GM20431 (cell line): ENCODE results near the gene VAV2.

ENCODE experiments used
- in situ Hi-C: fragments of 300-500 bp; cut with MseI, MboI; formaldehyde crosslinking; loops from one replicate; pipeline ENCODE4 v1.15.0; 2020; ENCODE audit warnings: low sequenced_read_pairs; ENCODE audit not compliant: unreplicated experiment

Gene VAV2

DNA sequence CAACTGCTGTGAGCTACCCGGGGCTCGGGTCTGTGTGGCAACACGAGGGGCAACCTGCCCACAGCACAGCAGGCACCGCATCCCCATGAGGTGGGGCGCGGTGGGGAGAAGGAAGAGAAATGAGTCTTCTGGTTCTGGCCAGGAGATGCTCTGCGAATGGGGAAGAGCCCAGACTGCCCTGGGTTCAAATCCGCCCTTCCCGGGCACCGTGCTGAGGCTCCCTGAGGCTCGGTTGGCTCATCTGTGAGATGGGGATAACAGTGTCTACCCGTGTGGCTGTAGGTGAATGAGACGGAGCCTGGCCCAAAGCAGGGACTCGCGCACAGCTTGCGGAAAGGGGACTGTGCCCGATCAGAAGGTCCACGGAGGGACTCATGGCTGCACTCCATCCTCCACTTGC lies 123.9 kb downstream of the VAV2 start:
- in situ Hi-C loops: no loop called here

DNA sequence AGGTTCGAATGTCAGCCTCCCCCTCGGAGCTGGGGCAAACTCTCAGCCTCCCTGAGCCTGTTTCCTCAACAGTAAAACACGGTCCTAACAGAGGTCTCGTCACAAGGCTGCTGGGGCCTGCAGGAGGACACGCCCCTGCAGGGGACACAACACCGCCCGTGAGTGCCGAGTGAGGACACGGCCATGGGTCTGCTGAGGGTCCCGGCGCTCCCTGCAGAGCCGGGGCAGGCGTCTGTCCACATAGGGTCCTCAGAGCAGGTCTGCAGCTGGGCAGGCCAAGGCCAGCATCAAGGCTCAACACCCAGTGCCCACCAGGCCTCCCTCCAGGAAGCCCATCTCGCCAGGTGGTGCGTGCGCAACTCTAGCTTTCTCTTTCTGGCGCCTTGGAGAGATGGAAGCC lies 125.2 kb downstream of the VAV2 start:
- in situ Hi-C loops: no loop called here

DNA sequence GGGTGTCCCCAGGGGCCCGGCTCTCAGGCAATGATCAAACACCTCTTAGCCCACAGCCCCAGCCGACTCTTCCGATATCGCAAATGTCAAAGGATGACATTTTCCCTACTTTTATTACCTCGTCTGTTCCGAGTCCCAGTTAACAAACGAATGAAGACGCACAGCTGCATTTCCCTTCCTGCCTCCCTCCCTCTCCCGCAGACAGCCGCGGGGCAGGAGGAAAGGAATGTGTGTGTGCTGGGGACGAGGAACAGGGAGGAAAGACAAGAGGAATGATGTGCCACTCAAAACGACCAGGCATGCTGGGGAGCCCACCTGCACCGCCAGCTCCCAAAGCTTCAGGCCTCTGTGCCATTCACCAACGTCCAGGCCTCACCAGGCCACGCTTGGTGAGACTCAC lies 128.1 kb downstream of the VAV2 start:
- in situ Hi-C loops: no loop called here

DNA sequence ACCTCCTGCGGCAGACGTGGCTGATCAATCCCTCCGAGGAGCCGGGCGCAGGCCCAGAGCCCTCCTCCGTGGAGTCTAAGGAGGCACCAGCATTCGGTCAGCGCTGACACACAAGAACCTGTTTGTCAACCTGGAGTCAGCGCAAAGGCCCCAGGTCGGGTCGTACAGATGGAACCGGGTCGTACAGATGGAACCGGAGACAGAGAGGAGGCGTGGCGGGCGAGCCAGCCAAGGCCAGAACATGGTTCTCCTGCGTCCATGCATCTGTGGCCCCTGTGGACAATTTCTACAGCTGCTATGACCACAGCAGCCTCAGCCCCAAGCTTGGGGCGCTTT lies 128.9 kb downstream of the VAV2 start:
- in situ Hi-C loops: no loop called here

DNA sequence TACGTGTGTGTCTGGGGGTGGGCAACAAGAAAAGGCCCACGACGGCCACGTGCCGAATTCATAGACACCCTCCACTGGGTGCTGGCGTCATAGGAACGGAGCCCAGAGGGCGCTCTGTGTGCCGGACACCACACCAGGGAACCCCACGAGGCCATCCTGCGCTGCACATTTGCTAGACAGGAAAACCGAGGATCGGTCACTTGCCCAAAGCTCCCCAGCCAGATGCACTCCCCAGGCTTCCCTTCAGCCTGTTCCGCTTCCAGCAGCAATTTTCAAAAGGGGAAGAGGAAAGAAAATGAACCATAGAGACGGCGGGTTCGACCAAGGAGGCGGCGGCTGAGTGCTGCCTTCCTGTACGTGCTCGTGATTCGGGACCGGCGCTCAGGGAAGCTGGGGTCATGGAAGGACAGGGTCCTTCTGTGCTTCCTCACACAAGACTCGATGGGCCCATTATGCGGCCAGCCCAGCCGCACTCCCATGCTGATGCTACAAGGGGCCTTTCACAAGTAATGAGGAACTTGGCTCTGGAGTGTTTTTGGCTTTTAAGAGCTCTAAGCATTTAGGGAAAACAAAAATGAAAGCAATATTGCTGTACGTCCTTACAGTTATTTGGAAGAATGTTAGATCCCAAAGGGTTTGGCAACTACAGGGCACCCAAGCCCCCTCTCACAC lies 129.4 kb downstream of the VAV2 start:
- in situ Hi-C loops: no loop called here

DNA sequence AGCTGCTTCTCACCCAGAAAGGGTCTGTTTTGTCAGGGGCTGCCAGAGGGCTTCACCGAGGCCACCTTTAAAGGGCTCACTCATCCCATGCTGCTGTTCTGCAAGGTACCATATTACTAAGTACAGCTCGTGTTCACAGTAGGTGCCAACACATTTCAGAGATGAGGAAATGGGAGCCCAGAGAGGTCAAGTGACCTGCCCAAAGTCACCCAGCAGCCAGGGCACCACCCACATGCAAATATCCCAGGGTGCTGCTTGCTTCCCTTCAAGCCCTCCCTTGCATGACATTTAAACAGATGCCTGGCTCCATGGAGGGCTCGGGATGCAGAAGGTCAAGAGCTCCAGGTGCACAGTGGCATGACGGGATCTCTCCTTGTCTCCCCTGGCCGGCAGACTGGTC lies 130.4 kb downstream of the VAV2 start:
- in situ Hi-C loops: no loop called here

DNA sequence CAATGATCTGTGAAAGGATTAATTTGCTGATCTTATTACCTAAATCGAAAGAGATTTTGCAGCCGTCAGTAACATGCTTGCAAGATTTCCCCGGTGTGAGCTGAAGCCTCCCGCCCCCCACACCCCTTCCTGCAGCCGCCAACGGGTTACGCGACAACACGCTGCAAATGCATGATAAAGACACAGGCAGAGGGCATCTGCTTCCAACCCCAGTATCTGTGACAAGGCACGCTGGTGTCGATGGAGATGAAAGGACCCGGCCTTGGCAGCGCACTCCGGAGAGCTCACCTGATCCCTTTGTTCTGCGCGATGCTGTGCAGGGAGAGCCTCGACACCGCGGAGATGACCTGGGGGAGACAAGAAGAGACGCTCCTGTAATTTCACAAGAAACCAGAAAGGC lies 131.0 kb downstream of the VAV2 start:
- in situ Hi-C loops: no loop called here

DNA sequence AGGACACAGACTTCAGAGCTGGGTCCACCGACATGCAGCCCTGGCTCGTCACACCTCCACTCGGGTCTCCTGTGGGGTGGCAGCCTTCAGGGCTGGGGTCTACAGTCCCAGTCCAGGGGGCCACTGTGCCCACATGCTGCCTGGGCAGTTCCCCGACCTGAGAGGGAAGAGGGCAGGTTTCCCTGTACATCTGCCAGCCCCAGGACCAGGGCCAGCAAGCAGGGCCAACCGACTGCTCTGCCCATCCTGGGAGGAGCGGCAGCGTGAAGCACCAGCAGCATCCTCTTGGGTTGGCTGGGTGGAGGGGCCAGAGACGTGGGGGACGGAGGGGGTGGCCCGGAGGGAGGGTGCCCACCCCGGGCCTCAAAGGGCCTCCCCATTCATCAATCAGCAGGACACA lies 133.4 kb downstream of the VAV2 start:
- in situ Hi-C loops: no loop called here

DNA sequence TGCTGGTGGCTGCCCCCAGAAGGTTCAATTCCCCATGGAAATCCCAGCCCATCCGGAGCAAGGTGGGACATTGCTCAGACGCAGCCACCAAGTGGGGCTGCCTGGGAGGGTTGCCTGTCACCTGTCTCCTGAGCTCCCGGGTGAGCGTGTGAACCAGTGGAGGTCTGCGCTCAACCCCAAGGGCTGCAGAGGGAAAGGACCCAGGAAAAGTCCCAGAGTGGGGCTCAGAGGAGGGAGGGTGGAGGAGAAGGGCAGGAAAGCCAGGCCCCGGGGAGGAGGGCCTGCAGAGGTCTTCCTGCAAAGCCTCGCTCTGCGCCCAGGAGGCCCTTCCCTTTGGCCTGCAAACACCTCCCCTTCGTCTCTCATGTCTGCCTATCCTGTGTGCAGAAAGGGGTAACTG lies 134.5 kb downstream of the VAV2 start:
- in situ Hi-C loops: no loop called here

DNA sequence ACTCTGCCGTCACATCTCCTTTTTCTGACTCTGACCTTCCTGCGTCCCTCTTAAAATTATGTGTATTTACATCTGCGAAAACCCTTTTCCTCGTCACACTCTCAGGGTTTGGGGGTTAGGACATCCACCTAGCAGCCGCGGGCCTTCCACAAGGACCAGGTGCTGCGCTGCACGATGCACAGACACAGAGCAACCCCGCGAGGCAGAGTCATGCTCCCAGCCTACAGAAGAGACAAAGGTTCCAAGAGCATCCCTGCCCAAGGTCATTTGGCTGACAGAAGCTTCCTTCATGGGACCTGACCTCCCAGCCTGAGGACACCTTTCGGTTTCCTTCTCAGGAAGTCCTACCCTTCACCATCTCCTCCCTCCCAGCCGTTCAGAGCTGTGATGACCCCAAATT lies 135.3 kb downstream of the VAV2 start:
- in situ Hi-C loops: no loop called here

DNA sequence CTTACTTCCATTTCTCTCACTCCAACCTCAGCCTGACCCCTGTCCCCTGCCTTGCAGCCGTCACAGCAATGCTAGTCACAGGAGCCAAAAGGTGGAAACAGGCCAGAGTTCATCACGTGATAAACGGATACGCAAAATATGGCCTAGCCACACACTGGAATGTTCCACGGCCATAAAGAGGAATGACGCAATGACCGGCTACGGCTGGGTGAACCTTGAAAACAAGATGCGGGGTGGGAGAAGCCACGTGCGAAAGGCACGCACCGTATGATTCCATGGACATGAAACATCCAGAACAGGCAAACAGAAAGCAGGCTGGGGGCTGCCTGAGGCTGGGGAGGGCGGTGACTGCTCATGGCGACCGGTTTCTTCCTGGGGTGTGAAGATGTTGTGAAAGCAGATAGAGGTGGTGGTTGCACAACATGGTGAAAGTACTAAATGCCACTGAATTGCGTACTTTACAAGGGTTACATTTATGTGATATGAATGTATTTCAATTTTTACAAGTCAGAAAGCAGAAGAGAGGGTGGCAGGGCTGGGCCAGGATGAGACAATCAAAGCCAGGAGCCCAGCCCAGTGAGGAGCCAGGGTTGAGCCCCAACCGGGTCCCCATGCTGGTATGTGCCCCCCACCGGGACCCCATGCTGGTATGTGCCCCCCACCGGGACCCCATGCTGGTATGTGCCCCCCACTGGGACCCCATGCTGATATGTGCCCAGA lies 136.2 kb downstream of the VAV2 start:
- in situ Hi-C loops: no loop called here

DNA sequence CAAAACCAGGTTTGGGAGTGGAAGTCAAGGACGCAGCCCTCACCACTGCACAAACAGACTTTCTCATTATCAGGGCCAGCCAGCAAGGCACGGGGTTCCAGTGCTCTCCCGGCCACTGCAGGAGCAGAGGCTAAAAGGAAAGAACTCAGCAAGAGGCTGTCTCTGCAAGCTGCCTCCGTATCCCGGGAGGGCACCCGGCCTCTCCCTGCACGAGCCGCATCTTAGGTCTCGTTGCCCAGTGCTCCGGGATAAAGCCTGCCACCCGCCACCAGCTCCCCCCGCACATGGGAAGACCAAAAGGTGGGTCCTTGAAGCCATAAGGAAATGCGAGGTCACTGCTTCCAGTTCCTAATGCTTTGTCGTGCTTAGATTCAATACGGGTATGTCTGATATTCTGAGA lies 136.8 kb downstream of the VAV2 start:
- in situ Hi-C loops: no loop called here

DNA sequence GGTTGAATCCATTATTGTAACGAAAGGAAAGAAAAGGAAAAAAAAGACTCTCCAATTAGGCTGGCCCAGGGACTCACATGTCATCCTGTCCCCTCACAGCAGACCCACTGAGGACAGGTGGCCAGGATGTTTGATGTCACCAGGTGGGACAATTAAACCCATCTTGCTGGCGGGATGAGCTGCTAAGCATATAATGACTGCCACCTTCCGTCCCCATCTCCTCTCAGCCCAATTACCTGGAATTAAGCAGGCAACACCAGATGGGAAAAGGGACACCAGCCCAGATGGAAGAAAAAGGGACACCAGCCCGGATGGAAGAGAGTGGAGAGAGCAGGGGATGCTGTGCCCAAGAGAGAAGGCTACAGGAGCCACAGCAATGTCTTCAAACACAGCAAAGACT lies 137.4 kb downstream of the VAV2 start:
- in situ Hi-C loops: no loop called here

DNA sequence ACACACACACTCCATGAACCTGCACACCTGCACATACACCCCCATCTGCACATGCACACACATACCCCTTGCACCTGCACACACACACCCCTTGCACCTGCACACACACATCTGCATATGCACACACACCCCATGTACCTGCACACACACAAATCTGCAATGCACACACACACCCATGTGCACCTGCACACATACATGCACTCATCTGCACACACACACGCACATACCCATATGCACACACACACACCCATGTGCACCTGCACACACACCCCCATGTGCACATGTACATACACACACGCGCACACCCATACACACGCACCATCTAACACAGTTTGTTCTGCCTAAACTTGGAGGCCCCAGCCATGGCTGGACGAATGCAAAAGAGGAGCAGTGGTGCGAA lies 138.1 kb downstream of the VAV2 start:
- in situ Hi-C loops: no loop called here

DNA sequence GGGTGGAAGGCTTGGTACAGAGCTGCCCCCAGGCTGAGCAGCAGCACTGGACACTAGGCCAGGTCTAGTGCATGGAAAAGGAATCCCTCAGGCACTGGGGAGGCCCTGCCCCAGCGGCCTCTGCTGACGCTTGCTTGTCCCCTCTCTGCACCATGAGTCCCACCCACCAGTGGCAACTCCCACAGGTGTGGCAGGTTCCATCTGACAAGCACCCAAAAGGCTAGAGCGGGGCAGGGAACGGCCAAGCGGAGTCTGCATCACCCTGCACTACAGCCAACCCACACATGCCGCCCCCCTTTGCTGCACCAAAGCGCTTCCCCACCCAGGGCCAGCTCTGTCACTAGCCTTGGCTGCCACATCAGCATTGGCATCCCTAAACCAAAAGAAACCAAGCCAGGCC lies 138.8 kb downstream of the VAV2 start:
- in situ Hi-C loops: no loop called here

DNA sequence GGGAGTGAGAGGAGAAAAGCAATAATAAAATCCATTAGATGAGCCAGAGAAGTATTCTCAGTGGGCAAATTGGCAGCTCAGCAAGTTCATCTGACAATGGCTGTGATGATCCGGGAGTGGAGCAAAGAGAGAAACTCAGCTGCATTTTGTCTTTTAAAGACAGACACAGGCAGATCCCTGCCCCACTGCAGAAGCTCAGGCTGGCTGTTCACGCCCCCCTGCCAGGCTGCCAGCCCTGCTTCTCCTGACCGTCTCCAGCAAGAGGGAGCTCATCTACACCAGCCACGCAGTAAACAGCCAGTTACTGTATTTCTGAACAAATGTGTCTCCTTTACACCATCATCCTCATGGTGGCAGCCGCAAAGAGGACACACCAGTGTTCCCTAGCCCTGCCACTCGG lies 139.7 kb downstream of the VAV2 start:
- in situ Hi-C loops: no loop called here

DNA sequence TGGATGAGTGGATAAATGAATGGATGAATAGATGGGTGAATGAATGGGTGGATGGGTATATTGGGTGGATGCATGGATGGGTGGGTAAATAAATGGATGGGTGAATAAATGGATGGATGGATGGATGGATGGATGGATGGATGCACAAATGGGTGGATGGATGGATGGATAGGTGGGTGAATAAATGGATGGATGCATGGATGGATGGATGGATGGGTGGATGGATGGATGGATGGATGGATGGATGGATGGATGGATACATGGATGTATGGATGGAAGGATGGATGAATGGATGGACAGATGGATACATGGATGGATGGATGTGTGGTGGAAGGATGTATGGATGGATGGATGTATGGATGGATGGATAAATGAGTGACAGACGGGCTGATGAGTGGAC lies 140.4 kb downstream of the VAV2 start:
- in situ Hi-C loops: no loop called here

DNA sequence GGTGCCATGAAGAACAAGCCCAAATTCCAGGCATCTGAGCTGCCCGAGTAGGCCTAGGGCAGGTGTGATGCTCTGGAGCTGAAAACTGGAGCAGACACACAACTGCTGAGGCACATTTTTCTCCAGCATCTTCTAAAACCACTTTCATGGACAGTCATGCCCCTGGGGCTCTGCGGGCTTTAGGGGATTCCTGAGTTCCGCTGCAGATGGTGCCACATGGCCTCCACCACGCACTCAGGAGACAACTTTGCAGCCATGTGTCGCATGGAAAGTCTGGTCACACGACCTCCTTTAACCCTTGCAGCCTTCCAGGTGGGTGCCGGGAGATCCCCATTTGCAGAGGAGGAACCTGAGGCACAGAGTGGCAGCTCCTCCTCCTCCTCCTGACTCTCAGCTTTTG lies 141.2 kb downstream of the VAV2 start:
- in situ Hi-C loops: no loop called here

DNA sequence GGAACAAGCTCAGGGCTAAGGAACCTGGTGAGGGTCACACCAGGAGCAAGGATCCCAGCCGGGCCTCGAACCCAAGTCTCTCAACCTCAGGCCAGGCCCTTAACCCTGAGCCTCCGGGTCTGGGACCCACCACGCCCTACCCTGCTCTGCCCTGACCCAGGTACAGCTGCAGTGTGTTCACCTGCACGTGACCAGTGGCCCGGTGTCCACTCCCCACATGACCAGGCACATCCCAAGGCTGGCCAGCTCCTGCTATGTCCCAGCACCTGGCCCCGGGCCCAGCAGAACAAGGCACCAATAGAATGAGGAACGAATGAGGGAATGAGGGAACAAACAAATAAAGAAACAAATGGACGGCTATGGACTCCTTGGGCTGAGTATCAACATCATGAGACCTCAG lies 142.0 kb downstream of the VAV2 start:
- in situ Hi-C loops: no loop called here

DNA sequence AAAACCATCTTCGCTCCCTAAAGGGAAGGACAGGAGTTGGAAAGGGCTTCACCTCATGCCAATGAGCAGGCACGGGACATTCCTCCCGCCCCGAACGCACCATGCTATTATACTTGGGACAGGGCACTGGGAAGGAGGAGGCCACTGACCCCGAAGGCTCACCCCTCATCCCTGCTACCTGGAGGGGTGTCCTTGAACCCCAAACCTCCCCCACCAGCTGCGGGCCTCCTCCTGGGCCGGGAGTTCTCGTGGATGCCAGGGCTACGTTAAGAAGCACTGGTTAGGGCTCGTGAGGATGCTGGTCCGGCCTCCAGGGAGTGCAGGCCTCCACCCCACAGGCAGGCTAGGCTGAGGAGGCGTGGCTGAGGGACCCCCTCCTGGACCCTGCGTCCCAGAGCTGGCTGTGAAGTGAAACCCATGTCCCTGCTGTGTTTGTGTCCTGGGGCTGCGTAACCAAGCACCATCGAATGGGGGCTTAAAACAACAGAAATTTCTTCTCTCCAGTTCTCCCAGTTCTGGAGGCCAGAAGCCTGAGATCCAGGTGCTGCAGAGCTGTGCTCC lies 142.9 kb downstream of the VAV2 start:
- in situ Hi-C loops: no loop called here

DNA sequence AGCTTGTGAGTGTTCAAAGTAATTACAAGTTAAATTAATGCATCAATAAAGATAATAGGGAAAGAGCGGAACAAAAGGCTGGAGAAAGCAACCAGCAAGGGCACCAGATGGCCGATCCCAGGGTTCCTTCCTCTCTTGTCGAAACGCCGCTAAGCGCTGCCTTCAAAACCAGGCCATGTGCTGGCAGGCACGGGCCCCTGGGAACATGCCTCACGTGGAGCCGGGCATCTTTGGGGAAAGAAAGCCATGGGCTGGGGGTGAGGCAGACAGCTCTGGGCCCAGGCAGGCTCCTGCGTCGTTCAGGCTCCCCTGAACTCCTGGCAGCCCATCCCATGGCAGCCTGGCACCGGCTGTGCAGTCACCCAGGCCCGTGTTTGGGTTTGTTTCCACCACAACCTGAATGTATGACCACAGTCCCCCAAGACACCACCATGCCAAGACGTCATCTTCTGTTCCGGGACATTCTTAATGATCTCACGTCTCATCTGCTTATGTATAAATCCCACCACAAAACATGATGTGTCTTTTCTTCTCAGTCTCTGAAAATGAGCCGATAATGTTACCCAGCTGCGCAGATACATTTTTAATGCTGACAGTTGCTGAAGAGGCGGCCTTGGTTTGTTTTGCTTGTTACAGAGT lies 143.5 kb downstream of the VAV2 start:
- in situ Hi-C loops: no loop called here
